Stimulated activated naive CD8-positive, alpha-beta T cell treated with anti-CD3 and anti-CD28 coated beads, Interleukin-15, Interleukin-2, amounts not matched to agents 100 ng/mL and 50 ng/mL, for 24 hours (primary cell): ENCODE data around the gene MPC1.
A peak's percentile ranks its signal among the peaks of the same experiment; 100 is the strongest.

Experiments
- H3K27ac Mint-ChIP-seq: one replicate; pipeline ENCODE4 v1.8.0; 2021; ENCODE audit warnings: mild to moderate bottlenecking, mixed read lengths
- H3K27me3 Mint-ChIP-seq: one replicate; pipeline ENCODE4 v1.8.0; 2021; ENCODE audit warnings: mixed read lengths
- H3K36me3 Mint-ChIP-seq: one replicate; pipeline ENCODE4 v1.8.0; 2021; ENCODE audit warnings: low read depth, mixed read lengths
- H3K4me1 Mint-ChIP-seq: one replicate; pipeline ENCODE4 v1.8.0; 2021; ENCODE audit warnings: low read depth, mixed read lengths
- H3K4me3 Mint-ChIP-seq: one replicate; pipeline ENCODE4 v1.8.0; 2021; ENCODE audit warnings: mild to moderate bottlenecking, mixed read lengths
- H3K9me3 Mint-ChIP-seq: one replicate; pipeline ENCODE4 v1.8.0; 2021; ENCODE audit warnings: mixed read lengths

Gene MPC1

GRCh38 chr6:166382933-166383801, at the start of gene MPC1:
MPC1 (minus strand) TSS chr6:166382940; CDS start chr6:166382876, 64 bp downstream.
- Mint-ChIP-seq H3K4me3 (peak within 1 kb of the TSS; percentile 91), H3K4me1 (peaks cover 17% of the 10 kb centered on the region), H3K36me3 (no peaks in the 10 kb centered on the region), H3K27me3 (no peaks in the 10 kb centered on the region), H3K27ac (peak within 1 kb of the TSS; percentile 78), H3K9me3 (no peaks in the 10 kb centered on the region)

- no peak overlapping the region for H3K4me3 Mint-ChIP-seq
- H3K9me3 Mint-ChIP-seq: no peaks in the 10 kb centered on the region
- H3K27me3 Mint-ChIP-seq: no peaks in the 10 kb centered on the region
- H3K4me1 Mint-ChIP-seq: peaks cover 1% of the 10 kb centered on the region
- H3K27ac Mint-ChIP-seq: no peak overlapping the region
- no peaks in the 10 kb centered on the region for H3K36me3 Mint-ChIP-seq
Measured at GRCh38 chr6:166430269-166430668, 47.5 kb upstream of the MPC1 start.

DNA sequence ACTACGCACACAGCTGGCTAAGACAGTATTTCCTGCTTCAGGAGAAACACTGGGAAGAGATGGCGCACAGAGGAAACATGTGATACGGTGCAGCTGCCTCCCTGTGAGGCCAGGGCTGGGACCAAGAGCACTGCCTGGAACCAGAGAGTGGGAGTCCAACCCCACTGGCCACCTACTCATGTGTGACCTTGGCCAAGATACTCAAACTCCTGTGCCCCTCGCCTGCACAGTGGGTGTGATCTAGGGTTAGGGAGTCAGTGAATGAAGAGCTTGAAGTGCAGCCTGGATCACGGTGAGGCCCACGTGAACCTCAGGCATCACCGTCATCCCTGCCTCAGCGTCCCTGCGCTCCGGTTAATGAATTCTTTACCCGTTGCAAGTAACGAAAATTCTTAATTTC, 41.7 kb upstream of the MPC1 start:
- Mint-ChIP-seq H3K4me3 (no peak overlapping the region), H3K9me3 (no peaks in the 10 kb centered on the region), H3K36me3 (no peaks in the 10 kb centered on the region), H3K27ac (no peak overlapping the region), H3K4me1 (peaks cover 12% of the 10 kb centered on the region), H3K27me3 (no peaks in the 10 kb centered on the region)

- H3K27ac Mint-ChIP-seq: no peak overlapping the region
- no peaks in the 10 kb centered on the region for H3K9me3 Mint-ChIP-seq
- peaks cover 18% of the 10 kb centered on the region for H3K4me1 Mint-ChIP-seq
- H3K27me3 Mint-ChIP-seq: no peaks in the 10 kb centered on the region
- H3K4me3 Mint-ChIP-seq: no peak overlapping the region
- no peaks in the 10 kb centered on the region for H3K36me3 Mint-ChIP-seq
Measured at GRCh38 chr6:166423781-166424180, 41.0 kb upstream of the MPC1 start.

GRCh38 chr6:166423051-166423745, 40.5 kb upstream of the MPC1 start:
- Mint-ChIP-seq H3K36me3 (no peaks in the 10 kb centered on the region), H3K4me1 (peaks cover 24% of the 10 kb centered on the region), H3K27me3 (no peaks in the 10 kb centered on the region), H3K4me3 (no peak overlapping the region), H3K9me3 (no peaks in the 10 kb centered on the region), H3K27ac (no peak overlapping the region)

DNA sequence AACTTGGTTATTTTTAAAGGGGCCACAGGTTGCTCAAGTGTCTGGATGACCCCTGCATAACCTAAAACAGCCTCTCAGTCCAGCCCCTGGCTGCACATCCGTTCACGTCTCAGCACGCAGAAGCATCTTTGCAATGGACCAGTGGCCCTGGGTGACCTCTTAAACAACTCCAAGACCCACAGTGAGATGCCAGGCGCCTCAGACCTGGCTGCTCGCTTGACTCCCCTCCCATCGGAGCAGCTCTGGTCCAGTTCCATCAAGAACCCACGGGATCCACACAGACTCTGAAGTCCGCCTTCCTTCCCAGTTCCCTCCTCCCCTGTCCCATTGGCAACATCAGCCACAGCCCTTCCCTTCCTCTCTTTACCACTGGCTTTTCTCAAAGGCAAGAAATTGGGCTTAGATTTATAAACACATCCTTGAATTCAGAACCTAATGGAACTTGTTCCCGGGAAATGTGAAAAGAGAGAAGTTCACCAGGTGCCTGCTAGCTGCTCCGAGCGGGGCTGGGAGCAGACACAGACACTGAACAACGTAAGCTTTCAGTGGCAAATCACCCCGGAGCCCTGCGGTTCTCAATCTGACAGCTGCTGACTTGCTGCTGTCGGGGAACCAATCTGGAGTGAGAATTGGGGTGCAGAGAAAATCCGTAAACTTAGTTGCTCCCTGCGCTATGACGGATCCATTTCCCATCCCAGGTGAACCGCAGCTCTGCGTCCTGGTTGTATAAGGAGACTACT, 39.6 kb upstream of the MPC1 start:
- no peaks in the 10 kb centered on the region for H3K27me3 Mint-ChIP-seq
- no peak overlapping the region for H3K4me3 Mint-ChIP-seq
- no peaks in the 10 kb centered on the region for H3K9me3 Mint-ChIP-seq
- peaks cover 33% of the 10 kb centered on the region for H3K4me1 Mint-ChIP-seq
- no peak overlapping the region for H3K27ac Mint-ChIP-seq
- no peaks in the 10 kb centered on the region for H3K36me3 Mint-ChIP-seq

- Mint-ChIP-seq H3K4me1 (peaks cover 53% of the 10 kb centered on the region), H3K4me3 (no peak overlapping the region), H3K36me3 (peaks cover 13% of the 10 kb centered on the region), H3K9me3 (peaks cover 9% of the 10 kb centered on the region), H3K27ac (no peak overlapping the region), H3K27me3 (no peaks in the 10 kb centered on the region)
Measured at GRCh38 chr6:166420351-166420750, 37.6 kb upstream of the MPC1 start.

- H3K4me1 Mint-ChIP-seq: peaks cover 59% of the 10 kb centered on the region
- no peaks in the 10 kb centered on the region for H3K27me3 Mint-ChIP-seq
- H3K4me3 Mint-ChIP-seq: no peak overlapping the region
- H3K36me3 Mint-ChIP-seq: peaks cover 13% of the 10 kb centered on the region
- no peak overlapping the region for H3K27ac Mint-ChIP-seq
- peaks cover 9% of the 10 kb centered on the region for H3K9me3 Mint-ChIP-seq
Measured at GRCh38 chr6:166419717-166420116, 37.0 kb upstream of the MPC1 start.

DNA sequence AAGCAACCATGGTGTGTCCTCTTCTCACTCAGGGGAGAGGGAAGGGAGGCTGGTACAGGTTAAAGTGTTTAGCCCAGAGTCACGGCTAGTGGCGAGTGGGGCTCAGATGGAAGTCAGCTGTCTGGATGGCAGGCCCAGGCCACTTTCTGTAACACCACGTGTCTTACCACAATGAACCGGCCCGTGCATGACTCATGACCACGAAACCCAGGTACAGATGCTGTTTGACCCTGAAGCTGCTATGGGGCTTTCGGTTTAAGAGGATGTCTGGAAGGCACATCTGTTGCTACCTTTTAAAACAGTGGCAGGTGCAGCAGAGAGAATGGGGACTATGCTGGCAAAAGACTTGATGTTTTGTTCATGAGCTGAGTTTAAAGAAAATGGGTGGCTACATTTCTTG, 36.5 kb upstream of the MPC1 start:
- peaks cover 13% of the 10 kb centered on the region for H3K36me3 Mint-ChIP-seq
- H3K9me3 Mint-ChIP-seq: peaks cover 9% of the 10 kb centered on the region
- peaks cover 63% of the 10 kb centered on the region for H3K4me1 Mint-ChIP-seq
- H3K4me3 Mint-ChIP-seq: peak overlapping the region; percentile 22
- H3K27ac Mint-ChIP-seq: peak overlapping the region; percentile 23
- H3K27me3 Mint-ChIP-seq: no peaks in the 10 kb centered on the region

- Mint-ChIP-seq H3K4me3 (peak overlapping the region; percentile 24), H3K27me3 (no peaks in the 10 kb centered on the region), H3K9me3 (peaks cover 9% of the 10 kb centered on the region), H3K27ac (peak overlapping the region; percentile 77), H3K36me3 (peaks cover 13% of the 10 kb centered on the region), H3K4me1 (peaks cover 67% of the 10 kb centered on the region)
Measured at GRCh38 chr6:166418691-166419143, 36.0 kb upstream of the MPC1 start.

- Mint-ChIP-seq H3K9me3 (peaks cover 9% of the 10 kb centered on the region), H3K4me3 (peak overlapping the region; percentile 0), H3K27ac (peak overlapping the region; percentile 33), H3K4me1 (peaks cover 76% of the 10 kb centered on the region), H3K27me3 (no peaks in the 10 kb centered on the region), H3K36me3 (peaks cover 13% of the 10 kb centered on the region)
Measured at GRCh38 chr6:166417285-166417691, 34.5 kb upstream of the MPC1 start.

GRCh38 chr6:166415833-166416347, 33.1 kb upstream of the MPC1 start:
- Mint-ChIP-seq H3K9me3 (peaks cover 9% of the 10 kb centered on the region), H3K27ac (peak overlapping the region; percentile 74), H3K4me1 (peaks cover 90% of the 10 kb centered on the region), H3K4me3 (no peak overlapping the region), H3K27me3 (no peaks in the 10 kb centered on the region), H3K36me3 (peaks cover 13% of the 10 kb centered on the region)

DNA sequence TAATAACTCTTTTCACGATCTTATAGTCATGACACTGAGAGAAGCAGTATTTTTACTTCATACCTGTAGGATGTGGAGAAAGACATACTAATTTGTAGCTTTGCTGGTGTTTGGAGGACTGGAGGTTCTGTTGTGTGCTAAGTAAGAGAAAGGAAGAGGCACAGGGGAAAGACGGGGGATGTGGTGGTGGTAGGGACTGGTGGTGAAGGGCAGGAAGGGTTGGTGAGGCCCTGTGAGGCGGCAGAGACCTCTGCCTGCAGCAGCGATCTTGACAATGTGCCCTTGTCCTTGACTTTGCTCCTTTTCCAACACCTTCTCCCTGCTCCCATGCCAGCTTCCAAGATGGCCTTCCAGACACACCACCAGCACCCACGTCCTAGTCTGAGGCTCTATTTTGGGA, 32.6 kb upstream of the MPC1 start:
- H3K36me3 Mint-ChIP-seq: peaks cover 13% of the 10 kb centered on the region
- H3K9me3 Mint-ChIP-seq: peaks cover 9% of the 10 kb centered on the region
- peaks cover 93% of the 10 kb centered on the region for H3K4me1 Mint-ChIP-seq
- peak overlapping the region; percentile 10 for H3K27ac Mint-ChIP-seq
- H3K27me3 Mint-ChIP-seq: no peaks in the 10 kb centered on the region
- H3K4me3 Mint-ChIP-seq: no peak overlapping the region

DNA sequence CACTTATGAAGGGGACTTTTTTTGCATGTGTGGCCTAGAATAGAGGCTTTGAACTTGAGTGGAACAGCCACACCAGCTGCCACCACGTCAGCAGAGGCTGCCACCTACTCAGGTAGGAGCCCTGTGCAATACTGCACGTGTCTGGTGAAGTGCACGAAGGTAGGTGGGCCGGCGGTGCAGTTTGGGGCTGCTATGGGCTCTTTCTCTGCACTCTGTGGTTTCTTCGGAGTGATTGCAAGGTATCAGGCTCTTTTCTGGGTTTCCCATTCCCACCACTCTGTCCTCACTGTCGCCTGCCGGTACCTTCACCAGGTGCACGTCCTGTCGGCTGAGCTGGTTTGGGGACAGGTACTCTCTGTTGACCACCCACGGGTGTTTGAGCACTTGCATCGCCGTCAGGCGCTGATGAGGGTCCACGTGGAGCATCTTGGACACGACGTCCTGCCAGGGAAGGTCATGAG, 30.8 kb upstream of the MPC1 start:
- Mint-ChIP-seq H3K9me3 (peaks cover 9% of the 10 kb centered on the region), H3K36me3 (peaks cover 13% of the 10 kb centered on the region), H3K4me3 (no peak overlapping the region), H3K4me1 (peaks cover 77% of the 10 kb centered on the region), H3K27ac (no peak overlapping the region), H3K27me3 (no peaks in the 10 kb centered on the region)
